Progenitor cell of endocrine pancreas (in vitro differentiated cells): ENCODE data around the gene GRK5. TPM values are rescaled to one million over a fixed set of nuclear protein-coding genes. Genes with fewer than 3 reads are reported as not detected.

Experiments used
- DNase-seq: peaks from one replicate; pipeline ENCODE4 v3.0.0; 2021; ENCODE audit warnings: low spot score; ENCODE audit not compliant: unreplicated experiment
- H3K27ac Mint-ChIP-seq: 2 replicates; pipeline ENCODE4 v1.8.0; 2021; ENCODE audit warnings: mild to moderate bottlenecking, moderate library complexity, mixed read lengths
- H3K27me3 Mint-ChIP-seq: 2 replicates; pipeline ENCODE4 v1.8.0; 2021; ENCODE audit warnings: mixed read lengths
- H3K36me3 Mint-ChIP-seq: 2 replicates; pipeline ENCODE4 v1.8.0; 2022; ENCODE audit warnings: mixed read lengths; ENCODE audit not compliant: insufficient read depth
- H3K4me1 Mint-ChIP-seq: 2 replicates; pipeline ENCODE4 v1.8.0; 2021; ENCODE audit warnings: low read depth, mixed read lengths
- H3K4me3 Mint-ChIP-seq: 2 replicates; pipeline ENCODE4 v1.8.0; 2021; ENCODE audit warnings: low read depth, mild to moderate bottlenecking, moderate library complexity, mixed read lengths
- H3K9me3 Mint-ChIP-seq: 2 replicates; pipeline ENCODE4 v1.8.0; 2021; ENCODE audit warnings: low read depth, mixed read lengths
- total RNA-seq: library from RNA; stranded (reverse); gene quantifications from 2 replicates; pipeline ENCODE4 v1.2.1, GENCODE V29; 2021
- TF ChIP-seq, protein P1 (sequence below): fragments of 200-600 bp; sonication (generic); IDR thresholded peaks from one replicate; pipeline ENCODE4 v1.5.0; 2021; ENCODE audit warnings: antibody characterized with exemption, mild to moderate bottlenecking; ENCODE audit not compliant: unreplicated experiment

The GRK5 gene
- total RNA-seq, 1 donor from 2014 or later, result 21.6 TPM

GRCh38 chr10:119368991-119369869, 161.9 kb downstream of the GRK5 start:
- Mint-ChIP-seq H3K36me3 (no peaks in the 10 kb centered on the region), H3K9me3 (no peaks in the 10 kb centered on the region), H3K4me1 (peaks cover 12% of the 10 kb centered on the region), H3K27ac (no peak overlapping the region), H3K27me3 (no peaks in the 10 kb centered on the region), H3K4me3 (no peak overlapping the region)
- DNase-seq, result no peak
- TF ChIP-seq, protein P1, sequence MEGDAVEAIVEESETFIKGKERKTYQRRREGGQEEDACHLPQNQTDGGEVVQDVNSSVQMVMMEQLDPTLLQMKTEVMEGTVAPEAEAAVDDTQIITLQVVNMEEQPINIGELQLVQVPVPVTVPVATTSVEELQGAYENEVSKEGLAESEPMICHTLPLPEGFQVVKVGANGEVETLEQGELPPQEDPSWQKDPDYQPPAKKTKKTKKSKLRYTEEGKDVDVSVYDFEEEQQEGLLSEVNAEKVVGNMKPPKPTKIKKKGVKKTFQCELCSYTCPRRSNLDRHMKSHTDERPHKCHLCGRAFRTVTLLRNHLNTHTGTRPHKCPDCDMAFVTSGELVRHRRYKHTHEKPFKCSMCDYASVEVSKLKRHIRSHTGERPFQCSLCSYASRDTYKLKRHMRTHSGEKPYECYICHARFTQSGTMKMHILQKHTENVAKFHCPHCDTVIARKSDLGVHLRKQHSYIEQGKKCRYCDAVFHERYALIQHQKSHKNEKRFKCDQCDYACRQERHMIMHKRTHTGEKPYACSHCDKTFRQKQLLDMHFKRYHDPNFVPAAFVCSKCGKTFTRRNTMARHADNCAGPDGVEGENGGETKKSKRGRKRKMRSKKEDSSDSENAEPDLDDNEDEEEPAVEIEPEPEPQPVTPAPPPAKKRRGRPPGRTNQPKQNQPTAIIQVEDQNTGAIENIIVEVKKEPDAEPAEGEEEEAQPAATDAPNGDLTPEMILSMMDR, result no peak

- DNase-seq, result no peak
- H3K27me3 Mint-ChIP-seq, result no peaks in the 10 kb centered on the region
- TF ChIP-seq, protein P1, result no peak
- H3K4me3 Mint-ChIP-seq, result no peak overlapping the region
- no peaks in the 10 kb centered on the region for H3K9me3 Mint-ChIP-seq
- no peak overlapping the region for H3K27ac Mint-ChIP-seq
- H3K36me3 Mint-ChIP-seq, result no peaks in the 10 kb centered on the region
- H3K4me1 Mint-ChIP-seq, result peaks cover 16% of the 10 kb centered on the region
Measured at GRCh38 chr10:119370111-119370741, 162.9 kb downstream of the GRK5 start.

GRCh38 chr10:119370972-119371703, 163.8 kb downstream of the GRK5 start:
- Mint-ChIP-seq H3K27me3 (no peaks in the 10 kb centered on the region), H3K27ac (no peak overlapping the region), H3K9me3 (no peaks in the 10 kb centered on the region), H3K4me3 (no peak overlapping the region), H3K4me1 (peaks cover 21% of the 10 kb centered on the region), H3K36me3 (no peaks in the 10 kb centered on the region)
- DNase-seq, result no peak
- TF ChIP-seq, protein P1, result no peak

DNA sequence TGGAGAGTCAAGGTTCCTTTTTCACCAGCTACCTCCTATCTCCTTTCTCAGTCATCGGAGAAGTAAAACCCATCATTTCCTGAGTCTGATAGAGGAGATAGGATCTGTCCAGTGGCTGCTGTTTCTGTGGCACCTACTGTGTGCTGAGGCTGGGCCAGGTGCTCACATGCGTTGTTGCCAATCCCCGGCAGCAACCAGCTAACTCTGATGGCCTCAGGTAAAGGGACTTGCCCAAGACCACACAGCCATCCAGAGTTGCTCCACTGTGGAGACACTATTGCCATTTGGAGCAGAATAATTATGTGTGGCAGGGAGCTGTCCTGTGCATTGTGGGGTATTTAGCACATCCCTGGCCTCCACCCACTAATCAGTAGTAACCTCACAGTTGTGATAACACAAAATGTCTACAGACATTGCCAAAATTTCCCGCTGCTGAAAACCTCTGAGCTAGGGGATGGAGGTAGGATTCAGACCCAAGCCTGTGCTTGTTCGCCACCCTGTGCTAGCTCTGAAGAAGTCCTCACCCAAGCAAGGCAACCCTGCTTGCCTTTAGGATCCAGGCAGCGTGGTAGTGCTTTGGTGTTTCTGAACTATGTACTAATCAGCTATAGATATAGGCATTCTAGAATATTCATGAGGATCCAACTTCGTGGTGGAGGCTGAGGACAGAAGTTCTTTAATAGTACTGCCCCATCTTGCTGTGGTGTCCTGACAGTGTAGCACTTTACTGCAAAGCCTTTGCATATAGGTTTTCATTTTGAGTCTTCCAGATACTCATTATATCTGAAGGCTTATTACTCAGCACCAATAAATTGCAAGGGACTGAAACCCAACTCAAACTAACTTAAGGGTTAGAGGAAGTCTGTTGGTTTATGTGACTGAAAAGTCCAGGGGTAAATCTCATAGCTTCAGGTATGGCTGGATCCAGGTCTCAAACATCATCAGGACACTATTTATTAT, 164.6 kb downstream of the GRK5 start:
- Mint-ChIP-seq H3K27ac (no peak overlapping the region), H3K9me3 (no peaks in the 10 kb centered on the region), H3K27me3 (no peaks in the 10 kb centered on the region), H3K36me3 (no peaks in the 10 kb centered on the region), H3K4me3 (no peak overlapping the region), H3K4me1 (peaks cover 20% of the 10 kb centered on the region)
- DNase-seq, result no peak
- TF ChIP-seq, protein P1, result no peak
